Endodermal cell (in vitro differentiated cells): Measurements from ENCODE around the gene HES5. TPM values are rescaled to one million over a fixed set of nuclear protein-coding genes. Genes with fewer than 3 reads are reported as not detected.
"Not testable (repeated sequence)": the region's sequence is repeated elsewhere in the genome, so short reads cannot be mapped to it uniquely, and the experiment has no call there.

Experiments used
- DNase-seq: peaks from one replicate; pipeline ENCODE4 v3.0.0-alpha.2; 2017
- H3K27ac ChIP-seq: 2 replicates; pipeline ENCODE4 v1.5.1; 2013; ENCODE audit warnings: mild to moderate bottlenecking, low read depth, low read length, moderate library complexity
- H3K27me3 ChIP-seq: 2 replicates; pipeline ENCODE4 v1.6.1; 2013; ENCODE audit warnings: mild to moderate bottlenecking, low read length, moderate library complexity; ENCODE audit not compliant: insufficient read depth, control insufficient read depth, poor library complexity, severe bottlenecking
- H3K36me3 ChIP-seq: 2 replicates; pipeline ENCODE4 v1.7.0; 2013; ENCODE audit warnings: mild to moderate bottlenecking, low read length, moderate library complexity; ENCODE audit not compliant: control insufficient read depth, insufficient read depth
- H3K4me1 ChIP-seq: one replicate; pipeline ENCODE4 v1.7.0; 2013; ENCODE audit warnings: low read length; ENCODE audit not compliant: control insufficient read depth, insufficient read depth
- H3K4me3 ChIP-seq: 2 replicates; pipeline ENCODE4 v1.5.1; 2013; ENCODE audit warnings: mild to moderate bottlenecking, low read length, moderate library complexity
- H3K9ac ChIP-seq: 2 replicates; pipeline ENCODE4 v1.6.1; 2013; ENCODE audit warnings: mild to moderate bottlenecking, low read length, moderate library complexity; ENCODE audit not compliant: poor library complexity, severe bottlenecking; ENCODE audit errors: extremely low read depth
- H3K9me3 ChIP-seq: 2 replicates; pipeline ENCODE4 v1.6.1; 2013; ENCODE audit warnings: mild to moderate bottlenecking, low read length, moderate library complexity; ENCODE audit not compliant: control insufficient read depth
- H3K27ac Mint-ChIP-seq: 2 replicates; pipeline ENCODE4 v1.8.0; 2020; ENCODE audit warnings: mixed read lengths
- H3K27me3 Mint-ChIP-seq: 2 replicates; pipeline ENCODE4 v1.8.0; 2021; ENCODE audit warnings: mild to moderate bottlenecking, mixed read lengths; ENCODE audit not compliant: insufficient read depth
- H3K36me3 Mint-ChIP-seq: 2 replicates; pipeline ENCODE4 v1.8.0; 2020; ENCODE audit warnings: low read depth, mixed read lengths
- H3K4me1 Mint-ChIP-seq: 2 replicates; pipeline ENCODE4 v1.8.0; 2020; ENCODE audit warnings: mixed read lengths
- H3K4me3 Mint-ChIP-seq: 2 replicates; pipeline ENCODE4 v1.8.0; 2020; ENCODE audit warnings: mild to moderate bottlenecking, moderate library complexity, mixed read lengths
- H3K9me3 Mint-ChIP-seq: 2 replicates; pipeline ENCODE4 v1.8.0; 2020; ENCODE audit warnings: mild to moderate bottlenecking, mixed read lengths
- CTCF ChIP-seq: fragments of 200-600 bp; sonication (generic); conservative IDR thresholded peaks from 2 replicates; pipeline ENCODE4 v1.5.0; 2021; ENCODE audit warnings: antibody characterized with exemption, mild to moderate bottlenecking
- WGBS, 2 experiments: methylation state at CpG; one replicate each; pipeline versions ENCODE4 v1.1.5 to v1.1.7; 2013; ENCODE audit warnings: missing lambda C conversion rate in 2 of 2, mixed read lengths in 1 of 2; ENCODE audit not compliant: insufficient coverage in 1 of 2, insufficient read length in 1 of 2; 5-methylcytosine and 5-hydroxymethylcytosine counted together
- total RNA-seq, 2 donors: library from RNA; stranded (reverse); fragmentation: NEBNext Ultra II Directional in 1 of 2; extraction: Animal tissue kit (Norgen Biotek cat#: 25700) in 1 of 2; gene quantifications; 2 replicates in 1 of 2; 3 replicates in 1 of 2; pipeline ENCODE4 v1.2.1, GENCODE V29; 2021

HES5 gene
- total RNA-seq, 2 donors from 2014 or later = not detected

GRCh38 chr1:2552189-2552588 lies 22.1 kb upstream of the HES5 start:
- Mint-ChIP-seq H3K9me3 (no peaks in the 10 kb centered on the region), H3K4me3 (no peak overlapping the region), H3K27ac (no peak overlapping the region), H3K4me1 (peaks cover 4% of the 10 kb centered on the region), H3K36me3 (no peaks in the 10 kb centered on the region), H3K27me3 (no peaks in the 10 kb centered on the region)
- Histone ChIP-seq H3K4me1 (no peaks in the 10 kb centered on the region), H3K27me3 (no peaks in the 10 kb centered on the region), H3K36me3 (no peaks in the 10 kb centered on the region), H3K4me3 (no peak overlapping the region), H3K9me3 (no peaks in the 10 kb centered on the region), H3K9ac (no peak overlapping the region), H3K27ac (no peak overlapping the region)
- TF ChIP-seq CTCF = no peak
- no peak for DNase-seq
- WGBS, 2 experiments = 96 to 97% methylated on average over 18 to 24 of the region's 26 CpGs

- H3K27ac Mint-ChIP-seq = not testable (repeated sequence)
Observed at GRCh38 chr1:2551544-2551943, 21.5 kb upstream of the HES5 start.

GRCh38 chr1:2550309-2550861 lies 20.3 kb upstream of the HES5 start:
- not testable (repeated sequence) for H3K36me3 Mint-ChIP-seq, H3K27me3 Mint-ChIP-seq, H3K4me3 ChIP-seq, H3K9me3 Mint-ChIP-seq, H3K9me3 ChIP-seq, H3K27ac ChIP-seq, H3K4me1 ChIP-seq, H3K9ac ChIP-seq, DNase-seq, H3K4me1 Mint-ChIP-seq, H3K4me3 Mint-ChIP-seq, H3K36me3 ChIP-seq, H3K27ac Mint-ChIP-seq, H3K27me3 ChIP-seq
- WGBS, 2 experiments = 84 to 100% methylated on average over 2 to 10 of the region's 12 CpGs

More at GRCh38 chr1:2551544-2551943, 21.5 kb upstream of the HES5 start:
- not testable (repeated sequence) for H3K9me3 ChIP-seq, H3K36me3 ChIP-seq, H3K36me3 Mint-ChIP-seq, H3K9ac ChIP-seq, H3K27ac ChIP-seq, H3K4me3 ChIP-seq, H3K4me1 ChIP-seq, H3K9me3 Mint-ChIP-seq, H3K4me3 Mint-ChIP-seq, H3K27me3 ChIP-seq, H3K27me3 Mint-ChIP-seq, DNase-seq, H3K4me1 Mint-ChIP-seq
- 94 to 97% methylated on average over 5 to 9 of the region's 9 CpGs for WGBS, 2 experiments

GRCh38 chr1:2549367-2550029 lies 19.4 kb upstream of the HES5 start:
- H3K27me3 Mint-ChIP-seq, H3K4me1 ChIP-seq, H3K27me3 ChIP-seq, H3K4me3 Mint-ChIP-seq, H3K4me3 ChIP-seq, DNase-seq, H3K4me1 Mint-ChIP-seq, H3K9ac ChIP-seq, H3K27ac Mint-ChIP-seq, H3K9me3 Mint-ChIP-seq, H3K27ac ChIP-seq, H3K36me3 Mint-ChIP-seq, H3K36me3 ChIP-seq, H3K9me3 ChIP-seq: not testable (repeated sequence)
- 84 to 93% methylated on average over 16 to 20 of the region's 28 CpGs for WGBS, 2 experiments
